HepG2 (cell line): Measurements from ENCODE around the gene RNF213. TPM values are rescaled to one million over a fixed set of nuclear protein-coding genes. Genes with fewer than 3 reads are reported as not detected.

ENCODE experiments used
- ATAC-seq: fragments of 200-7000 bp; cut with Tn5 transposase; 3 replicates; pipeline ENCODE4 v1.9.1; 2020; ENCODE audit warnings: mild to moderate bottlenecking, moderate library complexity
- BruUV-seq: library from RNA; stranded (reverse); fragments of 400-500 nt; replicated peaks from 2 replicates; lab custom pipeline; 2021; lab: Mats Ljungman, UMichigan
- CTCF ChIA-PET: fragments of 300-600 bp; formaldehyde crosslinking; extraction: SDS; loops from one replicate; lab custom pipeline; 2021; ENCODE audit warnings: low total read pairs, inconsistent platforms, low intra/inter-chr PET ratio; lab: Yijun Ruan, JAX
- POLR2A ChIA-PET: fragments of 350-600 bp; sonication (Branson Sonifier 250); formaldehyde crosslinking; loops from one replicate; lab custom pipeline; 2020; ENCODE audit warnings: antibody characterized with exemption, inconsistent platforms; lab: Yijun Ruan, JAX
- DNase-seq: peaks from one replicate; pipeline ENCODE4 v3.0.0-alpha.2; 2015; ENCODE audit warnings: low spot score
- FAIRE-seq: peaks from 3 replicates; lab custom pipeline; 2011; peaks lifted over from hg19 to GRCh38; lab: Jason Lieb, UNC
- H2AFZ ChIP-seq: one replicate; pipeline ENCODE4 v1.6.1; 2011; ENCODE audit warnings: low read length, inconsistent platforms
- H3K27ac ChIP-seq: fragments of 300-600 bp; 3 replicates; pipeline ENCODE4 v1.8.0; 2011; ENCODE audit warnings: mixed run types, mild to moderate bottlenecking, mixed read lengths, low read length, inconsistent platforms; ENCODE audit not compliant: insufficient read depth; ENCODE audit errors: extremely low read length
- H3K27me3 ChIP-seq, 2 experiments: fragments of 200-600 bp in 1 of 2; 2 replicates in 1 of 2; 3 replicates in 1 of 2; pipeline versions ENCODE4 v1.6.0 to v1.8.0; 2011; ENCODE audit warnings: low read length in 2 of 2, mild to moderate bottlenecking in 2 of 2, moderate library complexity in 2 of 2, inconsistent platforms in 1 of 2; ENCODE audit not compliant: insufficient read depth in 2 of 2, control insufficient read depth in 1 of 2
- H3K36me3 ChIP-seq, 2 experiments: fragments of 200-600 bp in 1 of 2; replicated peaks in 1 of 2; 2 replicates in 1 of 2; 3 replicates in 1 of 2; pipeline versions ENCODE4 v1.5.1 to v1.8.0; 2011; ENCODE audit warnings: low read length in 2 of 2, inconsistent platforms in 1 of 2; ENCODE audit not compliant: insufficient read depth in 2 of 2, control insufficient read depth in 1 of 2
- H3K4me1 ChIP-seq: 2 replicates; pipeline ENCODE4 v1.5.1; 2012; ENCODE audit warnings: low read length, inconsistent platforms; ENCODE audit not compliant: insufficient read depth
- H3K4me2 ChIP-seq: 2 replicates; pipeline ENCODE4 v1.6.0; 2011; ENCODE audit warnings: low read depth, low read length, inconsistent platforms
- H3K4me3 ChIP-seq, 3 experiments: fragments of 200-600 bp in 1 of 3; sonication (generic), shearing (Covaris generic) in 1 of 3; replicated peaks in 1 of 3; 2 replicates each; pipeline ENCODE4 v1.5.1; 2011 to 2016; ENCODE audit warnings: low read length in 3 of 3, inconsistent platforms in 2 of 3, low read depth in 2 of 3, mild to moderate bottlenecking in 2 of 3, control low read depth in 1 of 3, mixed read lengths in 1 of 3; ENCODE audit not compliant: insufficient read depth in 1 of 3
- H3K79me2 ChIP-seq: one replicate; pipeline ENCODE4 v1.6.1; 2011; ENCODE audit warnings: low read length, inconsistent platforms; ENCODE audit not compliant: insufficient read depth
- H3K9ac ChIP-seq: 2 replicates; pipeline ENCODE4 v1.6.0; 2011; ENCODE audit warnings: mild to moderate bottlenecking, low read depth, low read length, inconsistent platforms; ENCODE audit not compliant: insufficient read depth
- H3K9me3 ChIP-seq: 2 replicates; pipeline ENCODE4 v1.5.1; 2012; ENCODE audit warnings: mild to moderate bottlenecking, low read length
- H4K20me1 ChIP-seq: 2 replicates; pipeline ENCODE4 v1.6.0; 2011; ENCODE audit warnings: inconsistent platforms, mild to moderate bottlenecking, low read length, moderate library complexity; ENCODE audit not compliant: insufficient read depth
- AGO2 ChIP-seq: fragments of 200-400 bp; formaldehyde crosslinking; optimal IDR thresholded peaks from 2 replicates; pipeline ENCODE3; 2017; ENCODE audit warnings: mild to moderate bottlenecking, low read depth, low read length, moderate library complexity
- CEBPB ChIP-seq: IDR thresholded peaks from 2 replicates; pipeline ENCODE4 v1.6.1; 2011; ENCODE audit warnings: low read depth, low read length, improper control_type of control experiment, borderline replicate concordance
- NR0B2 ChIP-seq: sonication (generic); formaldehyde crosslinking; IDR thresholded peaks from 2 replicates; pipeline ENCODE4 v1.4.0; 2020; ENCODE audit warnings: mild to moderate bottlenecking, missing genetic modification reagents
- TMF1 ChIP-seq: sonication (generic); formaldehyde crosslinking; IDR thresholded peaks from 2 replicates; pipeline ENCODE4 v1.8.1; 2022; ENCODE audit warnings: low read depth, missing genetic modification reagents
- ZBTB33 ChIP-seq: sonication (generic); formaldehyde crosslinking; IDR thresholded peaks from 2 replicates; pipeline ENCODE4 v1.4.0; 2020; ENCODE audit warnings: missing genetic modification reagents
- ZNF768 ChIP-seq: sonication (generic); formaldehyde crosslinking; IDR thresholded peaks from 2 replicates; pipeline ENCODE4 v1.4.0; 2020; ENCODE audit warnings: missing genetic modification reagents
- ZNF891 ChIP-seq: sonication (generic); formaldehyde crosslinking; IDR thresholded peaks from 2 replicates; pipeline ENCODE4 v1.5.0; 2020; ENCODE audit warnings: mild to moderate bottlenecking, missing genetic modification reagents
- WGBS: methylation state at CpG from one replicate; pipeline ENCODE4 v1.1.6; 2017; ENCODE audit warnings: low lambda C conversion rate; 5-methylcytosine and 5-hydroxymethylcytosine counted together
- in situ Hi-C: cut with HindIII; loops from 2 replicates; pipeline ENCODE4 v1.10.0; 2017; ENCODE audit warnings: low pct_unique_long_range_greater_than_20kb; ENCODE audit not compliant: extremely low pct_ligation_motif_present
- intact Hi-C: fragments of 100-400 bp; cut with micrococcal nuclease; formaldehyde crosslinking; loops from one replicate; pipeline ENCODE4 v1.10.0; 2022; ENCODE audit not compliant: unreplicated experiment
- polyA plus RNA-seq, 8 experiments: library from polyadenylated mRNA; depleted of rRNA in 3 of 8; stranded (reverse) in 7 of 8; unstranded in 1 of 8; fragments of >200 nt; fragmentation: Illumina TruSeq in 4 of 8; extraction: Trizol in 4 of 8; gene quantifications; 2 replicates each; pipeline versions ENCODE4 v1.2.1 to v1.2.3, GENCODE V29; 2011 to 2016; ENCODE audit warnings: low read depth in 4 of 8, missing spikeins in 1 of 8, mixed read lengths in 1 of 8; ENCODE audit not compliant: insufficient read depth in 1 of 8
- total RNA-seq, 5 experiments: library from RNA; depleted of rRNA; stranded (reverse); fragments of >200 nt; fragmentation: Illumina TruSeq; extraction: Trizol; gene quantifications; 2 replicates each; pipeline ENCODE4 v1.2.3, GENCODE V29; 2016; ENCODE audit warnings: low read depth in 1 of 5

Gene RNF213
- total and polyA plus RNA-seq, 2 of the 13 experiments (the other 11 are each of a cell fraction or from before 2014, with no cell fraction given): 38.6 to 38.7 TPM

DNA sequence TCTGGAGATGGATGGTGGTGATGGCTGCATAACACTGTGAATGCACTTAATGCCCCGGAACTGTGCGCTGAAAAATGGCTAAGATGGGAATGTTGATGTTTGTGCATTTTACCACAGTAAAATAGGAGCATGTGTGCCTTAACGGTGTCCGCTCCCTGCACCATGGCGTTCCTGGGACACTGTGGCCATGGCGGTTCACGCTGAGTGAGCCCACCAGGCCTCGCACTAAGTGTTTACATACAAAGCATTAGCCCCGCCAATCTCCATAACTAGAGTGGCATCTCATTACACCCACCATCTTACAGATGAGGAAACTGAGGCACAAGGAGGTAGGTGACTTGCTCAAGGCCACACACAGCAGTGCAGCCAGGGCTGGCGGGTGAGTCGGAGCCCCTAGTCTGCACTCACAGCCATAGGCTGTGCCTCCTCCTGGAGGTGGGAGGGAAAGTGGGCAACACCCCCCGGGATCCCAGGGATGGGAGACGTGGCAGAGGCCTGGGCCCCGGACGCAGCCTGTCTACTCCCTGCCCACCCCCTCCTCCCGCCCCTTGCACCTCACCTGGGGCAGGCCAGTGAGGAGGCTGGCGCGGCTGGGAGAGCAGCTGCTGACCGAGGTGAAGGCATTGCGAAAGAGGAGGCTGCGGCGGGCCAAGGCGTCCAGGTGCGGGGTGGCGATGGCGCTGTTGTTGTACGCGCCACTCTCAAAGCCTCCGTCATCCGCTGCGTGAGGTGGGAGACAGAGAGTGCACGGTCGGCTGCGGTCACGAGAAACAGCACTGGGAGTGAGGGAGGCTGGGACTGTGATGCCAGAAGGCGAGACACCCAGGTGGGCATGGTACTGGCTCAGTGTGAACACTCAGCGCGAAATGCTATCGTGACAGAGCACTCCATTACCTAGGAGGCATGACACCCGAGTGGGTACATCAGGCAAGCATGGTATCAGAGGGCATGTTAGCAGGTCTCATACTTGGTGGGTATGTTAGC, 43.9 kb upstream of the RNF213 start:
- TF ChIP-seq NR0B2 (no peak), CEBPB (peak; percentile 53; the same call in 1 of the 2 replicates), TMF1 (CRISPR knock-in tag) (no peak), ZNF891 (0 out of 2 replicates have a peak, but pooled peaks have one; percentile 37), ZBTB33 (CRISPR knock-in tag) (0 out of 2 replicates have a peak, but pooled peaks have one; percentile 18), ZNF768 (CRISPR knock-in tag) (0 out of 2 replicates have a peak, but pooled peaks have one; percentile 12), AGO2 (peak; percentile 50)
- H3K79me2 ChIP-seq: peaks cover 9% of the 10 kb centered on the region
- H2AFZ ChIP-seq: no peak overlapping the region
- no peaks in the 10 kb centered on the region for H4K20me1 ChIP-seq
- H3K4me1 ChIP-seq: peaks cover 25% of the 10 kb centered on the region
- no peak for FAIRE-seq
- peaks cover 13 to 29% of the 10 kb centered on the region in 2 experiments for H3K36me3 ChIP-seq
- H3K4me3 ChIP-seq: no peak overlapping the region
- H3K27me3 ChIP-seq: no peaks in the 10 kb centered on the region
- 97% methylated on average over 39 of the region's 40 CpGs for WGBS
- H3K4me2 ChIP-seq: no peak overlapping the region
- H3K27ac ChIP-seq: no peak overlapping the region
- ChIA-PET POLR2A (no interaction called here), CTCF (no interaction called here)
- intact Hi-C loops (no loop called here), in situ Hi-C loops (no loop called here)
- ATAC-seq: no peak
- no TSS peak for BruUV-seq
- H3K9ac ChIP-seq: no peak overlapping the region
- no peaks in the 10 kb centered on the region for H3K9me3 ChIP-seq
- no peak for DNase-seq
